Psoas muscle (tissue), 8 donors: ENCODE measurements around the gene VCP. TPM values are rescaled to one million over a fixed set of nuclear protein-coding genes. Genes with fewer than 3 reads are reported as not detected.

Experiments used
- ATAC-seq, 4 donors: fragments of 200-7000 bp; cut with Tn5 transposase; one replicate each; pipeline ENCODE4 v1.9.1; 2020; ENCODE audit warnings: moderate library complexity in 3 of 4, mild to moderate bottlenecking in 2 of 4
- DNase-seq, 2 donors: peaks; one replicate each; pipeline ENCODE4 v3.0.0-alpha.2; 2020
- H3K27ac ChIP-seq: fragments of 200-600 bp; one replicate; pipeline ENCODE4 v1.8.0; 2022
- H3K27me3 ChIP-seq, 3 donors: fragments of 200-600 bp in 1 of 3; one replicate each; pipeline versions ENCODE4 v1.6.1 to v1.8.0; 2013 to 2022; ENCODE audit warnings: low read length in 2 of 3, mild to moderate bottlenecking in 2 of 3, moderate library complexity in 1 of 3; ENCODE audit not compliant: insufficient read depth in 3 of 3
- H3K36me3 ChIP-seq, 2 donors: fragments of 200-600 bp in 1 of 2; one replicate each; pipeline versions ENCODE4 v1.6.1 to v1.8.0; 2013 to 2022; ENCODE audit warnings: low read depth in 1 of 2, mild to moderate bottlenecking in 1 of 2, moderate library complexity in 1 of 2; ENCODE audit not compliant: insufficient read depth in 1 of 2
- H3K4me1 ChIP-seq: fragments of 200-600 bp; one replicate; pipeline ENCODE4 v1.8.0; 2022
- H3K4me3 ChIP-seq: fragments of 200-600 bp; one replicate; pipeline ENCODE4 v1.8.0; 2022; ENCODE audit warnings: mild to moderate bottlenecking
- H3K9me3 ChIP-seq: fragments of 200-600 bp; one replicate; pipeline ENCODE4 v1.8.0; 2022
- CTCF ChIP-seq: fragments of 200-600 bp; IDR thresholded peaks from one replicate; pipeline ENCODE4 v1.8.0; 2022; ENCODE audit warnings: antibody characterized with exemption
- WGBS, 3 donors: extraction: QIAGEN DNeasy Blood & Tissue Kit; methylation state at CpG; one replicate each; pipeline versions ENCODE4 v1.1.6 to v1.1.7; 2013; 5-methylcytosine and 5-hydroxymethylcytosine counted together
- intact Hi-C, 2 donors: fragments of 100-400 bp; cut with DNase I; formaldehyde crosslinking; loops; one replicate each; pipeline versions ENCODE4 v1.11.0 to v1.14.2; 2022
- polyA plus RNA-seq, 3 donors: library from polyadenylated mRNA; stranded (reverse); fragments of 200-250 nt; gene quantifications; one replicate each; pipeline ENCODE4 v1.2.3, GENCODE V29; 2013
- total RNA-seq, 4 donors: library from RNA; stranded (reverse); fragmentation: NEBNext Ultra II Directional in 2 of 4; extraction: Animal tissue kit (Norgen Biotek cat#: 25700) in 2 of 4; gene quantifications; one replicate each; pipeline versions ENCODE4 v1.2.1 to v1.2.4, GENCODE V29; 2021 to 2023
- donor health status: healthy with polysubstance abuse.
- donor health status: DM: no; HTN: no; CAD: no; lungs with moderate emphysema.
- donor health status: Bipolar disorder and iron deficiency.
- donor health status: healthy.
- donor health status: DM: yes; HTN: yes; CAD: no.
- donor health status: DM: no; HTN: no; CAD: no.
- donor health status: DM: no; HTN: no; CAD: no.
- donor health status: DM: yes; HTN: yes; CAD: no.

VCP gene
- total and polyA plus RNA-seq, 7 donors: 237 to 491 (median 384) TPM

GRCh38 chr9:35096035-35096849 lies 23.8 kb upstream of the VCP start, which contains the start of gene PIGO:
TSS of gene PIGO (minus strand) at chr9:35096591. CDS start at chr9:35095565, 1,026 bp downstream.
- 0 to 1% (median 1%) methylated on average over 48 to 53 of the region's 53 CpGs for WGBS, 3 donors
- peaks cover 3% of the 10 kb centered on the region for H3K4me1 ChIP-seq
- peak; percentile 90 to 95 for DNase-seq
- no peaks in the 10 kb centered on the region for H3K27me3 ChIP-seq
- no peaks in the 10 kb centered on the region for H3K9me3 ChIP-seq
- H3K4me3 ChIP-seq: peak within 1 kb of the TSS; percentile 87
- peak; percentile 59 for TF ChIP-seq CTCF
- peak; percentile 94 to 97 (median 95) for ATAC-seq
- H3K27ac ChIP-seq: peak within 1 kb of the TSS; percentile 98
- intact Hi-C loops: loop anchor here (2.0 to 5.0 kb wide), 2 partner anchors 194 to 197 kb away; no protein-coding TSS in a partner anchor
- peaks cover 5 to 63% of the 10 kb centered on the region in 2 donors for H3K36me3 ChIP-seq

- Histone ChIP-seq H3K4me1 (peaks cover under 1% of the 10 kb centered on the region), H3K4me3 (no peak overlapping the region), H3K36me3 (peaks cover 12 to 85% of the 10 kb centered on the region in 2 donors), H3K9me3 (no peaks in the 10 kb centered on the region), H3K27me3 (no peaks in the 10 kb centered on the region), H3K27ac (no peak overlapping the region)
- TF ChIP-seq CTCF: no peak
- WGBS, 3 donors: 63 to 78% (median 73%) methylated on average over 17 of the region's 17 CpGs
- intact Hi-C loops: no loop called here
- ATAC-seq: no peak
- DNase-seq: no peak
Observed at GRCh38 chr9:35091536-35091935, 19.1 kb upstream of the VCP start.

GRCh38 chr9:35089434-35089833 lies 17.0 kb upstream of the VCP start:
- Histone ChIP-seq H3K27ac (no peak overlapping the region), H3K9me3 (no peaks in the 10 kb centered on the region), H3K27me3 (no peaks in the 10 kb centered on the region), H3K4me3 (no peak overlapping the region), H3K4me1 (no peaks in the 10 kb centered on the region), H3K36me3 (peaks cover 12 to 87% of the 10 kb centered on the region in 2 donors)
- TF ChIP-seq CTCF: no peak
- WGBS, 3 donors: 92 to 97% (median 93%) methylated on average over 2 of the region's 2 CpGs
- DNase-seq (no peak), ATAC-seq (no peak)
- intact Hi-C loops: no loop called here

DNA sequence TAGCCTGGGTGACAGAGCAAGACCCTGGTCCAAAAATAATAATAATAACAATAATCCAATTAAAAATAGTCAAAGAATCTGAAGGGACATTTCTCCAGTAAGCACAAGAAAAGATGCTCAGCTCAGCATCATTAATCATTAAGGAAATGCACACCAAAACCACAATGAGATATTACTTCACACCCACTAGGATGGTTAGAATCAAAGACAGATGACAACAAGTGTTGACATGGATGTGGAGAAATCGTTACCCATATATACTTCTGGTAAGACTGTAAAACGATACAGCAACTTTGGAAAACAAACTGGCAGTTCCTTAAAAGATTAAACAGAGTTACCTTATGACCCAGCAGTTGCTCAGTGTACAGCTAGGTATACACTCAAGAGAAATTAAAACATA lies 12.7 kb upstream of the VCP start:
- H3K27ac ChIP-seq: no peak overlapping the region
- intact Hi-C loops: no loop called here
- DNase-seq (no peak), ATAC-seq (peak in 2 of 4 donors; percentile 27 to 28)
- peaks cover 5% of the 10 kb centered on the region for H3K4me1 ChIP-seq
- H3K4me3 ChIP-seq: no peak overlapping the region
- no peak for TF ChIP-seq CTCF
- WGBS, 3 donors: 85 to 95% (median 92%) methylated on average over 2 of the region's 2 CpGs
- H3K36me3 ChIP-seq: peaks cover 9 to 43% of the 10 kb centered on the region in 2 donors
- no peaks in the 10 kb centered on the region for H3K9me3 ChIP-seq
- H3K27me3 ChIP-seq: no peaks in the 10 kb centered on the region
